ENCODE results near the gene NCAM1. TPM values are rescaled to one million over a fixed set of nuclear protein-coding genes. Genes with fewer than 3 reads are reported as not detected.

NCAM1 gene
- total RNA-seq, 2 donors from 2014 or later, result 0.39 TPM

GRCh38 chr11:113090716-113091480, 129.7 kb downstream of the NCAM1 start:
- no peaks in the 10 kb centered on the region for H3K9me3 Mint-ChIP-seq
- H3K36me3 Mint-ChIP-seq, result no peaks in the 10 kb centered on the region
- no peak overlapping the region for H3K27ac Mint-ChIP-seq
- DNase-seq (ENCODE audit: low spot score in 2 of 2), result no peak
- no peak for ATAC-seq

DNA sequence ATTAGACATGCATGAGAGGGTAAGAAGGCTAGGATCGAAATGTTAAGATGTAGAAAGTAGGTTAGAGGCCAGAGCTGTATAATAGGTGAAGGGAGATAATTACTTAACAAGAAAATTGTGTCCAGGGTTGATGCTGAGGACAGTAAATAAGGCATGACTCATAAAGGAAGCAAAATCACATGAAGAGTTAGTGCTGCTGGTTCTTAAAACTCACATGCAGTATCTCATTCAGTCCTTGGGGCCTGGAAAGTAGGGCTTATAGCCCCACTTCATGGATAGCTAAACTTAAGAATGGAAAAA, 130.2 kb downstream of the NCAM1 start:
- H3K36me3 Mint-ChIP-seq, result no peaks in the 10 kb centered on the region
- no peak for ATAC-seq
- DNase-seq (ENCODE audit: low spot score in 2 of 2), result no peak
- no peaks in the 10 kb centered on the region for H3K9me3 Mint-ChIP-seq
- H3K27ac Mint-ChIP-seq, result no peak overlapping the region

DNA sequence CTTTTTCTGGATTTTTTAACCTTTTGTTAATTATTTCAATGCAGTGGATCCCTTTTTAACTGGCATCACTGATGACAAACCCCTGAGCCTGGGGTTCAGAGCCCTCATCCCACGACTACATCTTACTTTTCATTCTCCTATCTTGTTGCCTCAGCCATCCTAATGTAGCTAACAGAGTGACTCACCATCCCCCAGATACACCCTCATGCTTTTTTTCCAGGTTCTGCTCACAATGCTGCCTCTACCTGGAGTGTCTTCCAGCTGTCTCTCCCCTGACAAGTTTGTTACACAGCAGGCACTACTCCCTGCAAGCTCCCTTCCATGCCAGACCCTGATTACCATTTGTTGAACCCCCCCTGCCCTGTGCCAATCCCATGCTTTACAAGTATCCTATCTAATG, 135.4 kb downstream of the NCAM1 start:
- Mint-ChIP-seq H3K36me3 (no peaks in the 10 kb centered on the region), H3K9me3 (peaks cover 0 to 4% of the 10 kb centered on the region in 2 donors), H3K27ac (no peak overlapping the region)
- ATAC-seq, result no peak
- no peak for DNase-seq (ENCODE audit: low spot score in 2 of 2)

DNA sequence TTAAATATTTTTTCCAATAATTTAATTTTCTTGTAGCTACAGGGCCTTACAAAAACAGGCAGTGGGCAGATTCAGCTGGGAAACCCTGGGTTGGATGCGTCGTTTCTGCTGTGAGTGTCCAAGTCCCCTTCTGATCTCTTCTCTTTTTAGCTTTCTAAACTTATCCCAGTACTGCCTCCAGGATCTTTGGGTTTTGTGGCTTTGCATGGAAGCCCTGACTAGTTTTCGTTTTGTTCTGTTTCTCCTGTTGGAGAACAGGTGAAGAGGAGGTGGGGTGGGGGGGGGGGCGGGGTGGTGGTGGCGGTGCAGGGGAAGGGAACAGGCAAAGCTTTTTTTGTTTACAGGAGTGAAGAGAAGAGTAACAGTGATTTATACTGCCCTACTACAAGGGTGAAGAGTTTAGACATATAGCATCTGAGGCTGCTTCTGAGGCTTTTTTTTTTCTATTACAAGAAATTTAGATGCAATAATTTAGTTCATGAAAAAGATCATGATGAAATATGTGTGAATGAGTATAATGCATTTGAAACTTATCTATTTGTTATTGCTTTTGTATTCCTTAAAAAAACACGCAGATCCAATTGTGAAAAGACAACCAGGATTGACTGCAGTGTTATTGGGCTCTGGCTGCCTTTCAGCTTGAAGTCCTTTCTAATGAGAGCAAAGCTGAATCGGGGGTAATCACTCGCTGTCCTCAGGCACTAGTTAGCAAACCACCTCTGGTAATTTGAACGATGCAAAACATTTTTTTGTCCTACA, 142.9 kb downstream of the NCAM1 start:
- H3K27ac Mint-ChIP-seq, result no peak overlapping the region
- ATAC-seq, result no peak
- no peaks in the 10 kb centered on the region for H3K36me3 Mint-ChIP-seq
- peaks cover 0 to 4% of the 10 kb centered on the region in 2 donors for H3K9me3 Mint-ChIP-seq
- no peak for DNase-seq (ENCODE audit: low spot score in 2 of 2)

DNA sequence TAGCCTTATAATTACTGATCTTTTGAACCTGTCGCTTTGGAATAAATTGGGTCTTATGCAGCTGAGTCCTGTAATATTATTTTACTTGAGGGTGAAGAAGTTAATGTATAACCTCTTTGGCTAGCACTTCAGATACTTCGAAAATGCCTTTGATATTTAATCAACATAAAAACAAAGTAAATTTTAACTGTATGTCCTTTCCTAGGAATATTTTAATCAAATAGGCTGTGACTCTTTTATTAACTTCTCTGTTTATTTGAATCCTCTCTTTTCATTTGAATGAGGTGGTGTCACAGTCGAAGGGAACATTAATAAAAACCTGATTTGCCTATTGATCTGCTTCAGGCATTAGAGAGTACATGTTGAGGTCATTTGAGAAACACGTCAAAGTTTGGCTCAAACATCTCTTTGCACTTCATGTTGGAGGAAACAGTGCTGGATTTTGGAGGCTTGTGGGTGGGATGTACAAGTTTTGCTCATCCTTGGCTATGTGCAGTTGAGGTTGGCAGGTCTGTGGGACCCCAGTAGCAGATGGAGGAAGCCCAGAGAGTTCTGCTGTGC, 143.6 kb downstream of the NCAM1 start:
- ATAC-seq, result no peak
- no peak for DNase-seq (ENCODE audit: low spot score in 2 of 2)
- Mint-ChIP-seq H3K9me3 (peaks cover 0 to 4% of the 10 kb centered on the region in 2 donors), H3K27ac (no peak overlapping the region), H3K36me3 (no peaks in the 10 kb centered on the region)

DNA sequence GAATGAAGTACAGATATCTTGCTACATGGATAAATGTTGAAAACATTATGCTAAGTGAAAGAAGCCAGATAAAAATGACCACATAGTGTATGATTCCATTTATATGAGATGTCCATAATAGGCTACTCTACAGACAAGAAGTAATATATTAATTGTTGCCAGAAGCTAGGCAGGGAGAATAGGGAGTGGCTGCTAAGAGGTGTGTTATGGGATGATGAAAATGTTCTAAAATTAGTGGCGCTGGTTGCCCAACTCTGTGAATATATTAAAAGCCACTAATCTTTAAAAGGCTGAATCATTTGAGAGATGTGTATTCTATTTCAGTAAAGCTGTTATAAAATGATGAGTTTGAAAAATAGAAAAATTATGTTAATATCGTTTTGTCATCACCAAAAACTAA, 144.4 kb downstream of the NCAM1 start:
- H3K36me3 Mint-ChIP-seq, result no peaks in the 10 kb centered on the region

DNA sequence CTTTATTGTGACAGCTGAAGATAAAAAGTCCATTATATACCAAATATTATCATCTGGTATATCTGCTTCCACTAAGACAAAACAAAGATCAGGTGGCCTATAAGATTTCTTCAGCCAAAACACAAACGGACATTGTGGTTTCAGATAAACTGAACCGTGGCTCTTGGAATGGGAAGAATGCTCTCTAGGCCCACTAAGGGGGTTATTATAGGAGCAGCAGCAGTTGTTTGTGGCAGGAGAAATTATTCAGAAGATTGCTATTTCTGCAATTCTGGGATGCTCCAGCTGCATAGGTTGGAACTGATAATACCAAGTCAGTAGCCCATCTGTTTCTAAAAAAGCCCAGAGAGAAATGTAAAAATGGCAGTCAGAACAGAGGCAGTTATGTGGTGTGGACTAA, 145.3 kb downstream of the NCAM1 start:
- no peak for ATAC-seq
- no peaks in the 10 kb centered on the region for H3K36me3 Mint-ChIP-seq
- no peak for DNase-seq (ENCODE audit: low spot score in 2 of 2)
- H3K27ac Mint-ChIP-seq, result no peak overlapping the region
- H3K9me3 Mint-ChIP-seq, result peaks cover 0 to under 1% of the 10 kb centered on the region in 2 donors

More for the DNA sequence above, 144.4 kb downstream of the NCAM1 start:
- ATAC-seq (no peak), DNase-seq (ENCODE audit: low spot score in 2 of 2) (no peak)
- peaks cover 0 to 4% of the 10 kb centered on the region in 2 donors for H3K9me3 Mint-ChIP-seq
- no peak overlapping the region for H3K27ac Mint-ChIP-seq

DNA sequence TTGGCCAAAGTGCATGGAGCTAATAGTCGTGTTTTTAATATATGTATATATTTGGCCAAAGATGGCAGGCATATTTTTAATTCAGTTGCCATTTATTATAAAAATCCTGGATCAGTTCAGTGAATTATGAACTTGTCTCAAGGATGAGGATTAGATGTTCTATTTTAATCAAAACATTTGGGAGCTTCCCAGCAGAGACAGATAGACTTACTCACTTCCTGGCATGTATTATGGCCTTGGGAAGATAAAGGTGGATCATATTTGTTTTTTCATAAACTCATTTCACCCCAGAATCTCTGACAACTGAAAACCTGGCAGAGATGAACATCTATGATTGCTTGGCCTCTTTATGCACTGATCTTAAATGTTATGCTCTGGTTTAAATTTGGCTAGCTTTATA, 148.8 kb downstream of the NCAM1 start:
- Mint-ChIP-seq H3K36me3 (no peaks in the 10 kb centered on the region), H3K27ac (no peak overlapping the region), H3K9me3 (no peaks in the 10 kb centered on the region)
- no peak for ATAC-seq
- no peak for DNase-seq (ENCODE audit: low spot score in 2 of 2)

DNA sequence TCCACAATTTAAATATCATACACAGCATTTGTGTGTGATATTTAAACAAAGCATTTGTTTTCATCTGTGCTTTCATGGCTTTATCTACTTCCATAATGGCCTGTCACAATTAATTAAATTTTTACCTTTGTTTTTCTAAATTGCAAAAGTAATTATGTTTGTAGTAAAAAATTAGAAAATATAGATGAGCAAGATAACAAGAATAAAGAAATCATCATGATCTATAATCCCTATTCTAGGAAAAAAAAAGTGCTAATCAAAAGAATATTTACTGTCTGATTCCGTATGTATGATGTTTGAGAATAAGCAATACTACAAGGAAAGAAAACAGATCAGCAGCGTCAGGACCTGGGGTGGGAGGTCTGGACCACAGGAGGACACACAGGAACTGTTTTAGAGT, 149.9 kb downstream of the NCAM1 start:
- no peak overlapping the region for H3K27ac Mint-ChIP-seq
- DNase-seq (ENCODE audit: low spot score in 2 of 2) (no peak), ATAC-seq (no peak)

DNA sequence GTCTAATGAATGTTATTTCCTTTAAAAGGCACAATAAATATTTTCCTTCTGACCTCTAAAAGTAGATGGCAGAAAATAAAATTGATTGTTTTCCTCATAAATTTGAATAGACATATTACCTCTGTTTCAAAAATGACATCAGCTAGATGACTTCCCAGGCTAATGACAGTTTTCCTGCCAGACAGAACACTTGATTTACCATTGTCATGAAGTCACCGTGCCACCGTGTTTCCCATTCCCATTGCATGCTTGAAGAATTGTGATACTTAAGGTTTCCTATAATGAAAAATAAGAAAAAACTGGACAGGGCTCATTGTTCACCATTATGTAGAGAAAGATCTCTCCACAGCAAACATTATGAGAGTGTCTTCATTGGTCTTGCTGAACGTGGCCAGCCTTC, 151.1 kb downstream of the NCAM1 start:
- no peak for ATAC-seq
- DNase-seq (ENCODE audit: low spot score in 2 of 2), result no peak
- H3K36me3 Mint-ChIP-seq, result no peaks in the 10 kb centered on the region
- no peaks in the 10 kb centered on the region for H3K9me3 Mint-ChIP-seq
- H3K27ac Mint-ChIP-seq, result no peak overlapping the region

More for the DNA sequence above, 149.9 kb downstream of the NCAM1 start:
- Mint-ChIP-seq H3K36me3 (no peaks in the 10 kb centered on the region), H3K9me3 (no peaks in the 10 kb centered on the region)

DNA sequence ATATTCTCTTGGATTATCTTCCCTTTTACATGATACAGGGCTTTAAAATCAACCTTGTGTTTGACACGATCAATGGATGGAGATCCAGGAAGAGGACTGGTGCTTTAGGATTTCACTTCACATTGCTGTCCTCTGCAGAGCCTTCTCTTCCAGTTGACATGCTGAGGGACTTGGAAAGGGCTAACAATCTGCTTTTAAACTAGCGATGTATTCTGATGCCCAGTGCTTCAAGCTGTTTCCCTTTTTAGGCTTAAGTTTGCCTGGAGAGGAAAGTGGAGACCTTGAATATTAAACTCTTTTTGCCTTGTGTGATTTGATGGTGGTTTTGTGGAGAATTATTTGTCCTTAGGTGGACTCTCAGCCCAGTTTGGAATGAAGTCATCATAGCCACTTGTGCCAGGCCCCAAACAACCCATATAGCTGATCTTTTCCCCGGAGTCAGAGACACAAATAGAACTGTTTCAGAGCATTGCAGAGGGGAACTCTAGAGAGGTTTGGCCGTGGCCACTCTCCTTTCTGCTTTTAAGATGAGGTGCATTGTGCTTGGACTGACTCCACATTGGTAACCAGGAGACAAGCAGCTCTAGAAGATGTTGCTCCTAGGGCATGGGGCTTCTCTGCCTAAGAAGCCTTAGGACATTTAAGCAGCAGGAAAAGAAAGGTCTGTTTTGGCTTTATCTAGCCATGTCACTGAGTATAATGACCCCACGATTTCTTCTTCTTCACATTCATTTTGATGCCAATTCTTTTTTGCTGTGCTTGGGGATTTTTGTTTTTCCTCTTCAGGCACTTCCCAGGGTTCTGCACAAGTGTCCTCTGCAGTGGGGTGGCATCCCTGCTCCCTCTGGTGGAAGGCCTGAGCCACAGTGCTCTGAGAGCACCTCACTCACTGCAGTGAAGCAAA, 152.8 kb downstream of the NCAM1 start:
- H3K9me3 Mint-ChIP-seq, result no peaks in the 10 kb centered on the region
- H3K36me3 Mint-ChIP-seq, result no peaks in the 10 kb centered on the region
- no peak for DNase-seq (ENCODE audit: low spot score in 2 of 2)
- H3K27ac Mint-ChIP-seq, result no peak overlapping the region
- no peak for ATAC-seq

DNA sequence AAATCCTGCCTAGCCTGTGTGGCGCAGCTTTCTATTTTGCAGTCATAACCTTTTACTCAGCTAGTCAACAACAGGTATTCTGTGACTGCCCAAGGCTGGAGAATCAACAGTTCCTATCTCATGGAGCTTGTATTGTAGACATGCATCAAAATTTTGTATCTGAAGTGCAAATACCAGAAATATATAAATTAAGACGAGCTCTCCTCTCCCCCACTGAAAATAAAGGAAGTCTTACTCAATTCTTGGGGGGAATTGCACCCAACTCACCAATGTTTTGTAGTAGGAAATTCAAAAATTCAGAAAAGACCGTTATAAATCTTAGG, 153.4 kb downstream of the NCAM1 start:
- DNase-seq (ENCODE audit: low spot score in 2 of 2) (no peak), ATAC-seq (no peak)
- Mint-ChIP-seq H3K27ac (no peak overlapping the region), H3K9me3 (no peaks in the 10 kb centered on the region), H3K36me3 (no peaks in the 10 kb centered on the region)

DNA sequence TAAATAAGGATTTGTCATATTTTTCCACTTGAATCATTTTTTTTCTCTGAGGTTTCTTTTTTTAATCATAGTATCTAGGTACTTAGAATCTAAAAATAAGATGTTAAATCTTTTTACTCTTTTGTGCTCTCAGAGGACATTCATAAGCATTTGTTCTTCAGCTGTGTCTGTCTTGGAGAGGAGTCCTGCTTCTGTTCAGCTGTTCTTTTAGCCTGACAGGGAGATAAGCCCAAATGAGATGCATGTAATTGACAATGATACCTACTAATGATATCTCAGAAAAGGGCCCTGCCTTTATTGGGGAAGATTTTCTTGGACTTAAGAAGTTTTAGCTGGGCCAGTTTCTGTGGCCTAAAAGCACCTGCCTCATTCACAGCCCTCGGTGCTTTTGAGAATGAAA, 156.9 kb downstream of the NCAM1 start:
- H3K9me3 Mint-ChIP-seq, result no peaks in the 10 kb centered on the region
- H3K27ac Mint-ChIP-seq, result no peak overlapping the region
- DNase-seq (ENCODE audit: low spot score in 2 of 2), result no peak
- H3K36me3 Mint-ChIP-seq, result no peaks in the 10 kb centered on the region
- no peak for ATAC-seq

GRCh38 chr11:113119074-113119473, 157.9 kb downstream of the NCAM1 start:
- DNase-seq (ENCODE audit: low spot score in 2 of 2) (no peak), ATAC-seq (no peak)
- Mint-ChIP-seq H3K36me3 (no peaks in the 10 kb centered on the region), H3K9me3 (no peaks in the 10 kb centered on the region), H3K27ac (no peak overlapping the region)

DNA sequence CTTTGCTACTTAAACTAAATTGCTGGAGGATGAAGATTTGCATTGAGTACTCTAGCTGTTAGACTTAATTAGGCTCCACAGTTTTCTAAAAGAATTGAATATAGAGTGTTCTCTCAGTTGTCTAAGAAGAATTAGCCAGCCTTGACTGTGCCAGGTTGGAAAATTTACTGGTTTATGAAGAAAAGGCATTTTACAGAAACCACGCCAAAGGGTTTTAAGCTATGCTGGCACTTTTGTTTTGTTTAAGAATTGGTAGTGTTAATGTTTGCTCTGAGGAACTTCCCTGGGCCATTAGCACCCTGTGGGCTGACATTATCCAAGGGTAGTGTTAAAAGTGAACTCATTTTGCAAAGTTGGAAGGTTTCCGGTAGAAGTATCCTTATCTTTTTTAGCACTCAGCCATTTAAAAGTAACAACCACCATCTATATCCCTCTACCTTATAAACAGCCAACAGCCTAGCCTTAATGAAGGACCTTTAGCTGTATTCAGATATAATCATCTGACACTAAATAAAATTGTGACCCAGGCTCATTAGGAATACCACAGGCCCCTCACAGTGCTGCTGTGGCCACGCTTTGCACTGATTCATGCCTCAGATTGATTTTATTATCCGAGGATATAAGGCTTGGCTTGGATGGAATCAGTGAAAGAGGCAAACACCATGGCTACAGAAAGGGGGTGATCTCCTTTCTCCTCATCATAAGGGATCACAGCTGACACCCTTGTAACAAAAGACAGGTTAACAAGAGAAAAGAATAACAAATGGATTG, 158.9 kb downstream of the NCAM1 start:
- Mint-ChIP-seq H3K27ac (no peak overlapping the region), H3K9me3 (no peaks in the 10 kb centered on the region), H3K36me3 (no peaks in the 10 kb centered on the region)
- ATAC-seq (no peak), DNase-seq (ENCODE audit: low spot score in 2 of 2) (no peak)

- ATAC-seq, result no peak
- Mint-ChIP-seq H3K27ac (no peak overlapping the region), H3K9me3 (no peaks in the 10 kb centered on the region), H3K36me3 (no peaks in the 10 kb centered on the region)
- no peak for DNase-seq (ENCODE audit: low spot score in 2 of 2)
Observed at GRCh38 chr11:113121746-113122145, 160.5 kb downstream of the NCAM1 start.
